WTC11 (cell line): ENCODE results near the gene CAPN3. TPM values are rescaled to one million over a fixed set of nuclear protein-coding genes. Genes with fewer than 3 reads are reported as not detected.

Experiments used
- ATAC-seq: fragments of 200-7000 bp; cut with Tn5 transposase; 2 replicates; pipeline ENCODE4 v1.10.0; 2021; ENCODE audit warnings: mild to moderate bottlenecking, moderate library complexity
- CTCF ChIA-PET: fragments of 300-600 bp; sonication (Branson Sonifier 250); formaldehyde crosslinking; loops from one replicate; lab custom pipeline; 2021; ENCODE audit warnings: antibody characterized with exemption; lab: Charles Lee
- POLR2A ChIA-PET: fragments of 350-600 bp; sonication (Branson Sonifier 250); formaldehyde crosslinking; loops from one replicate; lab custom pipeline; 2021; ENCODE audit warnings: antibody characterized with exemption; lab: Charles Lee
- DNase-seq: peaks from one replicate; pipeline ENCODE4 v3.0.0; 2021; ENCODE audit warnings: low spot score
- H3K27ac Mint-ChIP-seq: 2 replicates; pipeline ENCODE4 v1.8.0; 2021; ENCODE audit warnings: mixed read lengths
- H3K27me3 Mint-ChIP-seq: 2 replicates; pipeline ENCODE4 v1.8.0; 2021; ENCODE audit warnings: low read depth, mild to moderate bottlenecking, moderate library complexity, mixed read lengths
- H3K36me3 Mint-ChIP-seq: 2 replicates; pipeline ENCODE4 v1.8.0; 2021; ENCODE audit warnings: mixed read lengths
- H3K4me1 Mint-ChIP-seq: 2 replicates; pipeline ENCODE4 v1.8.0; 2022; ENCODE audit warnings: mixed read lengths
- H3K4me3 Mint-ChIP-seq: 2 replicates; pipeline ENCODE4 v1.8.0; 2021; ENCODE audit warnings: mild to moderate bottlenecking, moderate library complexity, mixed read lengths
- H3K9me3 Mint-ChIP-seq: 2 replicates; pipeline ENCODE4 v1.8.0; 2021; ENCODE audit warnings: mixed read lengths
- ATF1 ChIP-seq: sonication (generic); formaldehyde crosslinking; IDR thresholded peaks from 2 replicates; pipeline ENCODE4 v1.8.1; 2023; ENCODE audit warnings: mild to moderate bottlenecking, moderate library complexity, missing genetic modification reagents
- ATF2 ChIP-seq: sonication (generic); formaldehyde crosslinking; IDR thresholded peaks from 2 replicates; pipeline ENCODE4 v1.8.1; 2022; ENCODE audit warnings: low read depth, missing genetic modification reagents, borderline replicate concordance
- CDX4 ChIP-seq: fragments of 250-450 bp; sonication (Bioruptor Pico); IDR thresholded peaks from 2 replicates; pipeline ENCODE4 v1.9.0; 2021; ENCODE audit warnings: moderate library complexity, mild to moderate bottlenecking, inconsistent platforms, borderline replicate concordance
- GABPB1 ChIP-seq: sonication (generic); formaldehyde crosslinking; IDR thresholded peaks from 2 replicates; pipeline ENCODE4 v1.8.1; 2023; ENCODE audit warnings: mild to moderate bottlenecking, missing genetic modification reagents
- MLX ChIP-seq: sonication (generic); formaldehyde crosslinking; IDR thresholded peaks from 2 replicates; pipeline ENCODE4 v1.8.1; 2023; ENCODE audit warnings: mild to moderate bottlenecking, missing genetic modification reagents, moderate library complexity
- MXD4 ChIP-seq: fragments of 250-450 bp; sonication (Bioruptor Pico); IDR thresholded peaks from 2 replicates; pipeline ENCODE4 v1.8.0; 2021; ENCODE audit warnings: mild to moderate bottlenecking, moderate library complexity, borderline replicate concordance
- OVOL2 ChIP-seq: fragments of 250-450 bp; sonication (Bioruptor Pico); IDR thresholded peaks from 2 replicates; pipeline ENCODE4 v1.9.0; 2021; ENCODE audit warnings: mild to moderate bottlenecking, borderline replicate concordance
- RELA ChIP-seq: sonication (generic); formaldehyde crosslinking; IDR thresholded peaks from 2 replicates; pipeline ENCODE4 v1.8.1; 2022; ENCODE audit warnings: missing genetic modification reagents, mild to moderate bottlenecking, borderline replicate concordance
- SMAD3 ChIP-seq: sonication (generic); formaldehyde crosslinking; IDR thresholded peaks from 2 replicates; pipeline ENCODE4 v1.8.0; 2022; ENCODE audit warnings: missing genetic modification reagents, mild to moderate bottlenecking, borderline replicate concordance
- ZBTB43 ChIP-seq: sonication (generic); formaldehyde crosslinking; IDR thresholded peaks from 2 replicates; pipeline ENCODE4 v1.8.1; 2023; ENCODE audit warnings: mild to moderate bottlenecking, missing genetic modification reagents
- ZNF232 ChIP-seq: sonication (generic); formaldehyde crosslinking; IDR thresholded peaks from 2 replicates; pipeline ENCODE4 v1.8.0; 2022; ENCODE audit warnings: mild to moderate bottlenecking, missing genetic modification reagents
- ZNF281 ChIP-seq: sonication (generic); formaldehyde crosslinking; IDR thresholded peaks from 2 replicates; pipeline ENCODE4 v1.8.0; 2023; ENCODE audit warnings: mild to moderate bottlenecking, missing genetic modification reagents
- ZNF416 ChIP-seq: fragments of 250-450 bp; sonication (Bioruptor Pico); IDR thresholded peaks from 2 replicates; pipeline ENCODE4 v1.9.0; 2021; ENCODE audit warnings: mild to moderate bottlenecking, inconsistent platforms
- ZNF423 ChIP-seq: fragments of 250-450 bp; sonication (Bioruptor Pico); IDR thresholded peaks from 2 replicates; pipeline ENCODE4 v2.1.2; 2022; ENCODE audit warnings: mild to moderate bottlenecking, moderate library complexity
- ZNF671 ChIP-seq: fragments of 250-450 bp; sonication (Bioruptor Pico); IDR thresholded peaks from 2 replicates; pipeline ENCODE4 v1.8.0; 2021; ENCODE audit warnings: mild to moderate bottlenecking
- total RNA-seq: library from RNA; stranded (reverse); gene quantifications from 3 replicates; pipeline ENCODE4 v1.2.3, GENCODE V29; 2021
- TF ChIP-seq, protein P1 (sequence below): sonication (generic); formaldehyde crosslinking; IDR thresholded peaks from 2 replicates; pipeline ENCODE4 v1.8.1; 2023; ENCODE audit warnings: mild to moderate bottlenecking, moderate library complexity, missing genetic modification reagents
- TF ChIP-seq, protein P2 (sequence below): sonication (generic); formaldehyde crosslinking; IDR thresholded peaks from 2 replicates; pipeline ENCODE4 v1.8.0; 2023; ENCODE audit warnings: missing genetic modification reagents, mild to moderate bottlenecking, borderline replicate concordance

CAPN3 gene
- total RNA-seq, 1 experiment from 2014 or later, result 0.70 TPM

DNA sequence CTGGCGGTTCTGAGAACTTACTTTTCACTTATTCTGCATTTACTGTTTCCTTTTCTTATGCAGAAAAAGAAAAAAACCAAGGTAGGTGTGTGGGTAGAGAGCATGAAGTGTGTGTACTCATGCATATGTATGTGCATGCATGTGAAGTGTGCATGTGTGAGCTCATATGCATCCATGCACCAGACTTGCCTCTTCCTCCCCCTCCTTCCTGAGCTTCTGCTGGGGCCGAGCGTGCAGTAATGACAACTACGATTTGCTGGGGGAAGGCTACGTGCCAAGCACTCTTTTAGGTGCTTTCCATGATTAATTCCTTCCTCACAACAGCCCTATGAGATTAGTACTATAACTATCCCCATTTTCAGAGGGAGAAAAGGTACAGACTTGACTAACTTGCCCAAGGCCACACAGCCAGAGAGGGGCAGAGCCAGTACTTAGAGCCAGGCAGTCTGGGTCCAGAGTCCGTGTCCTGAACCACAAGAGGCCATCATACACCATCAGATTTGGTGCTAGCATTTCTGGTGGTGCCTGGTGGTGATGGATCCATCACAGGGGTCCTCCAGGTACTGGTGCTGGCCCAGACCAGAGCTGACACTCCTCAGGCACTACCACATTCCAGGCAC lies 46.7 kb downstream of the CAPN3 start:
- H3K4me3 Mint-ChIP-seq, result no peak overlapping the region
- no peaks in the 10 kb centered on the region for H3K4me1 Mint-ChIP-seq
- no peak overlapping the region for H3K27ac Mint-ChIP-seq
- no peaks in the 10 kb centered on the region for H3K9me3 Mint-ChIP-seq
- no peaks in the 10 kb centered on the region for H3K36me3 Mint-ChIP-seq
- ATAC-seq (no peak), DNase-seq (no peak)
- no peak for TF ChIP-seq RELA (CRISPR knock-in tag)
- TF ChIP-seq MXD4 (CRISPR knock-in tag), result no peak
- no peak for TF ChIP-seq CDX4 (CRISPR knock-in tag)
- TF ChIP-seq ZNF671, result no peak
- no peak for TF ChIP-seq ZNF281 (CRISPR knock-in tag)
- no peak for TF ChIP-seq MLX (CRISPR knock-in tag)
- TF ChIP-seq ZNF416 (CRISPR knock-in tag), result no peak
- TF ChIP-seq ZBTB43 (CRISPR knock-in tag), result no peak
- no peak for TF ChIP-seq ZNF232 (CRISPR knock-in tag)
- CTCF ChIA-PET, result interaction anchor here (1.7 kb wide), 1 partner anchor 21 kb away, joined by 9 read pairs; no protein-coding TSS in a partner anchor
- H3K27me3 Mint-ChIP-seq, result no peaks in the 10 kb centered on the region
- POLR2A ChIA-PET, result no interaction called here

DNA sequence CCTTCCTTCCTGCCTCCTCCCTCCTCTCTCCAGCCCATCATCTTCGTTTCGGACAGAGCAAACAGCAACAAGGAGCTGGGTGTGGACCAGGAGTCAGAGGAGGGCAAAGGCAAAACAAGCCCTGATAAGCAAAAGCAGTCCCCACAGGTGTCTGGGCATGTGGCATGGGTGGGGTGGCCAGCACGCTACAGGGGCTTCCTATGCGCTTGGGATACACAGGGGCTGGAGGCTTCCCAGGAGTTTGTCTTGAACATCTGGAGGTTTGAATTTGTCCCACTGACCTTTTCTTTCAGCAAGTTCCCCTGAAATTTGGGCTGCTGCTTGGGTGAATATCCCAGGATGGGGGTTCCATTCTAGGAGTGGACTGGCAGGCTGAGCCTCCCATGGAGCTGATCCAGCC lies 48.9 kb downstream of the CAPN3 start:
- no peak for ATAC-seq
- TF ChIP-seq ATF1 (CRISPR knock-in tag), result no peak
- no peak for TF ChIP-seq ZNF416 (CRISPR knock-in tag)
- TF ChIP-seq, protein P1, sequence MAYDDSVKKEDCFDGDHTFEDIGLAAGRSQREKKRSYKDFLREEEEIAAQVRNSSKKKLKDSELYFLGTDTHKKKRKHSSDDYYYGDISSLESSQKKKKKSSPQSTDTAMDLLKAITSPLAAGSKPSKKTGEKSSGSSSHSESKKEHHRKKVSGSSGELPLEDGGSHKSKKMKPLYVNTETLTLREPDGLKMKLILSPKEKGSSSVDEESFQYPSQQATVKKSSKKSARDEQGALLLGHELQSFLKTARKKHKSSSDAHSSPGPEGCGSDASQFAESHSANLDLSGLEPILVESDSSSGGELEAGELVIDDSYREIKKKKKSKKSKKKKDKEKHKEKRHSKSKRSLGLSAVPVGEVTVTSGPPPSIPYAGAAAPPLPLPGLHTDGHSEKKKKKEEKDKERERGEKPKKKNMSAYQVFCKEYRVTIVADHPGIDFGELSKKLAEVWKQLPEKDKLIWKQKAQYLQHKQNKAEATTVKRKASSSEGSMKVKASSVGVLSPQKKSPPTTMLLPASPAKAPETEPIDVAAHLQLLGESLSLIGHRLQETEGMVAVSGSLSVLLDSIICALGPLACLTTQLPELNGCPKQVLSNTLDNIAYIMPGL, result no peak
- TF ChIP-seq OVOL2 (CRISPR knock-in tag), result no peak
- TF ChIP-seq, protein P2, sequence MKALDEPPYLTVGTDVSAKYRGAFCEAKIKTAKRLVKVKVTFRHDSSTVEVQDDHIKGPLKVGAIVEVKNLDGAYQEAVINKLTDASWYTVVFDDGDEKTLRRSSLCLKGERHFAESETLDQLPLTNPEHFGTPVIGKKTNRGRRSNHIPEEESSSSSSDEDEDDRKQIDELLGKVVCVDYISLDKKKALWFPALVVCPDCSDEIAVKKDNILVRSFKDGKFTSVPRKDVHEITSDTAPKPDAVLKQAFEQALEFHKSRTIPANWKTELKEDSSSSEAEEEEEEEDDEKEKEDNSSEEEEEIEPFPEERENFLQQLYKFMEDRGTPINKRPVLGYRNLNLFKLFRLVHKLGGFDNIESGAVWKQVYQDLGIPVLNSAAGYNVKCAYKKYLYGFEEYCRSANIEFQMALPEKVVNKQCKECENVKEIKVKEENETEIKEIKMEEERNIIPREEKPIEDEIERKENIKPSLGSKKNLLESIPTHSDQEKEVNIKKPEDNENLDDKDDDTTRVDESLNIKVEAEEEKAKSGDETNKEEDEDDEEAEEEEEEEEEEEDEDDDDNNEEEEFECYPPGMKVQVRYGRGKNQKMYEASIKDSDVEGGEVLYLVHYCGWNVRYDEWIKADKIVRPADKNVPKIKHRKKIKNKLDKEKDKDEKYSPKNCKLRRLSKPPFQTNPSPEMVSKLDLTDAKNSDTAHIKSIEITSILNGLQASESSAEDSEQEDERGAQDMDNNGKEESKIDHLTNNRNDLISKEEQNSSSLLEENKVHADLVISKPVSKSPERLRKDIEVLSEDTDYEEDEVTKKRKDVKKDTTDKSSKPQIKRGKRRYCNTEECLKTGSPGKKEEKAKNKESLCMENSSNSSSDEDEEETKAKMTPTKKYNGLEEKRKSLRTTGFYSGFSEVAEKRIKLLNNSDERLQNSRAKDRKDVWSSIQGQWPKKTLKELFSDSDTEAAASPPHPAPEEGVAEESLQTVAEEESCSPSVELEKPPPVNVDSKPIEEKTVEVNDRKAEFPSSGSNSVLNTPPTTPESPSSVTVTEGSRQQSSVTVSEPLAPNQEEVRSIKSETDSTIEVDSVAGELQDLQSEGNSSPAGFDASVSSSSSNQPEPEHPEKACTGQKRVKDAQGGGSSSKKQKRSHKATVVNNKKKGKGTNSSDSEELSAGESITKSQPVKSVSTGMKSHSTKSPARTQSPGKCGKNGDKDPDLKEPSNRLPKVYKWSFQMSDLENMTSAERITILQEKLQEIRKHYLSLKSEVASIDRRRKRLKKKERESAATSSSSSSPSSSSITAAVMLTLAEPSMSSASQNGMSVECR (CRISPR knock-in tag), result no peak
- no peak for TF ChIP-seq ZNF423 (CRISPR knock-in tag)
- no peak for TF ChIP-seq GABPB1 (CRISPR knock-in tag)
- no peak for TF ChIP-seq SMAD3
- TF ChIP-seq ATF2 (CRISPR knock-in tag), result no peak
- no peak overlapping the region for H3K27ac Mint-ChIP-seq
- CTCF ChIA-PET, result interaction anchor here (1.1 to 2.0 kb wide), 2 partner anchors 23 to 339 kb away, joined by 3 to 11 read pairs; no protein-coding TSS in a partner anchor
- H3K27me3 Mint-ChIP-seq, result no peaks in the 10 kb centered on the region
- H3K4me3 Mint-ChIP-seq, result no peak overlapping the region
- POLR2A ChIA-PET, result no interaction called here
- DNase-seq, result no peak
- H3K36me3 Mint-ChIP-seq, result peaks cover 4% of the 10 kb centered on the region; the same call in 1 of the 2 replicates
- no peaks in the 10 kb centered on the region for H3K9me3 Mint-ChIP-seq
- no peaks in the 10 kb centered on the region for H3K4me1 Mint-ChIP-seq
